ENCODE measurements around the gene BDKRB2. TPM values are rescaled to one million over a fixed set of nuclear protein-coding genes. Genes with fewer than 3 reads are reported as not detected.

Gene BDKRB2
- total RNA-seq, 1 experiment from 2014 or later, result 8.8 TPM

GRCh38 chr14:96206461-96206860 lies 1.8 kb downstream of the BDKRB2 start:
- H3K36me3 ChIP-seq, result peaks cover 2% of the 10 kb centered on the region; the same call in 1 of the 2 replicates
- H3K9me3 ChIP-seq, result no peaks in the 10 kb centered on the region
- peak overlapping the region; percentile 58 for H3K4me3 ChIP-seq
- no peaks in the 10 kb centered on the region for H3K27me3 ChIP-seq
- DNase-seq, result no peak

DNA sequence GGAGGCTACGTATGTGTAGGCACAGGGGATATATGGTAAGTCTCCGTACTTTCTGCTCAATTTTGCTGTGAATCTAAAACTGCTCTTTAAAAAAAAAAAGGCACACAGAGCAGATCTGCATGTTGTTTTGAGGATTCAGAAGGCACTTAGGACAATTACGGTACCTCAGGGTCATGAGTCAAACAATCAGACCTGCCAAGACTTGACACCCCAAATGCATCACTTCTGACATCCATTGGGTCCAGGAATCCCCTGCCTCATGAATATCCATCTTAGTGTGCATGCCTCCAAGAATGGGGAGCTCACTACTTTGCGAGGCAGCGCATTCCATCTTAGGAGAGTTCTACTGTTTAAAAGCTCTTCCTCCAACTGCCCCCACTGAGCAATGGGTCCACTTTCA lies 3.0 kb downstream of the BDKRB2 start:
- H3K4me3 ChIP-seq, result no peak overlapping the region
- peaks cover 2% of the 10 kb centered on the region; the same call in 1 of the 2 replicates for H3K9me3 ChIP-seq
- H3K27me3 ChIP-seq, result no peaks in the 10 kb centered on the region
- peaks cover 3% of the 10 kb centered on the region for H3K36me3 ChIP-seq
- no peak for DNase-seq

DNA sequence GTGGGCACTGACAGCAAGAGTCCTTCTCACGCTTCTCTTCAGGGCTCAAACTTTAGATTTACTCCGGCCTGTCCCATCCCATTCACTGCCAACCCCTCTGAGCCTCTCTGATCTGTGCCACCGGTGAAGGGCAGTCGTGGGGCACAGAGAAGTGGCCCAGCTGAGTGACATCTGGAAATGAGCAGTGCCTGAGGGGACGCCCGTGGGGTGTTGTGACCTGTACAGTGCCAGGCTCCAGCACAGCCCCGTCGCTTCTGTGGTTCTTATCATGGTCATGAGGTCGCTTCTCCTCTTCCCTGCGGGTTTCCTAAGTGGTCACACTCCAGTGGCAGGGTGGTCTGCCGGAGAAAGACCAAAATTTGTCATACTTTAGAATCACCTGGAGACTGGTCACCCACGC lies 4.1 kb downstream of the BDKRB2 start:
- H3K27me3 ChIP-seq, result no peaks in the 10 kb centered on the region
- no peak overlapping the region for H3K4me3 ChIP-seq
- H3K36me3 ChIP-seq, result peaks cover 7% of the 10 kb centered on the region
- H3K9me3 ChIP-seq, result peaks cover 2% of the 10 kb centered on the region; the same call in 1 of the 2 replicates
- DNase-seq, result no peak

- no peaks in the 10 kb centered on the region for H3K27me3 ChIP-seq
- DNase-seq, result no peak
- no peak overlapping the region for H3K4me3 ChIP-seq
- H3K9me3 ChIP-seq, result peaks cover 2% of the 10 kb centered on the region; the same call in 1 of the 2 replicates
- peaks cover 7% of the 10 kb centered on the region for H3K36me3 ChIP-seq
Observed at GRCh38 chr14:96212140-96212539, 7.5 kb downstream of the BDKRB2 start.

- peaks cover 2% of the 10 kb centered on the region; the same call in 1 of the 2 replicates for H3K9me3 ChIP-seq
- H3K4me3 ChIP-seq, result no peak overlapping the region
- H3K36me3 ChIP-seq, result peaks cover 7% of the 10 kb centered on the region
- no peak for DNase-seq
- H3K27me3 ChIP-seq, result no peaks in the 10 kb centered on the region
Observed at GRCh38 chr14:96212896-96213295, 8.3 kb downstream of the BDKRB2 start.

DNA sequence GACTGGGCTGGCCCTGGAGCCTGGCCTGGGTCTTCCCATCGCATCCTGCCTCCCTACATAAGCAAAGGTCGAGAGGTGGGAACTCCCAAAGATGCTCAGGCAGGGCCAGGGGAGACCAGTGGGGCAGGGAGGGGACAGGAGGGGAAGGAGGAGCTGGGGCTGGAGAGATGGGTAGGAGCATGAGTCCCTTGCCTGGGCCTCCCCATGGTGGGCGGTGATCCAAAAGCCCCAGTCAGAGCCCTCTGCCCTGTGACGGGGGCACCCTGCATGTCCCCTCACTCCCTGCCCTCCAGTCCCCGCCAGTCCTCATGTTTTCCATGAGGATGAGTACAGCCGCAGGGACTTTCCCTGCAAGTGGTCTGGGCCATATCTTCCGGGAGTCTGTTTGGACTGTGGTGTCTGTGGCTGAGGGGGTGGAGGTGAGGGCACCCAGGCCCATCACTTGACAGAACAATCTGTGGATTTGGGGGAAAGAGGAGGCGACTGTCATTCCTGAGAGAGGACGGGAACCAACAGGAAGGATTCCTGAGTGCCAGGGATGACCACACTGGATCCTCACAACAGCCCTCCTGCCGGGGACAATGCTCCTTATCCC lies 9.3 kb downstream of the BDKRB2 start:
- H3K4me3 ChIP-seq, result no peak overlapping the region
- H3K36me3 ChIP-seq, result peaks cover 7% of the 10 kb centered on the region
- no peaks in the 10 kb centered on the region for H3K27me3 ChIP-seq
- peaks cover 2% of the 10 kb centered on the region; the same call in 1 of the 2 replicates for H3K9me3 ChIP-seq
- no peak for DNase-seq

DNA sequence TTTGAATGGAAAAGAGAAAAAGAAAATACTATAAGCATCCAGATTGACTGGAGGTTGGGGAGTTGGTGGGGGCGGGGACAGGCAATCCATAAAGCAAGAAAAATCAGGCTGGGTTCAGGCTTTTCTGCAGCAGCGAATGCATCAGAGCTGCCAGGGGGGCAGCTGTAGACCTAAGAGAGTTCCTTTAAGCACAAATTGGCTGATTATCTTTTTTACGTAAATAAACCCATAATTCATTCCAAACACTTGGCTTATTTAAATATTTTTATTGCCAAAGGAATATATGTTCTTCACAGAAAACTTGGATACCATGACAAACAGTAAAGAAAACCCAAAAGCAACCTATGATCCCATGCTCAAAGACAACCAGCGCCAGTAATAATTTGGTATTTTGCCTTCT lies 10.2 kb downstream of the BDKRB2 start:
- DNase-seq, result no peak
- no peaks in the 10 kb centered on the region for H3K27me3 ChIP-seq
- no peak overlapping the region for H3K4me3 ChIP-seq
- peaks cover 2% of the 10 kb centered on the region; the same call in 1 of the 2 replicates for H3K9me3 ChIP-seq
- peaks cover 7% of the 10 kb centered on the region for H3K36me3 ChIP-seq

GRCh38 chr14:96215452-96216244 lies 11.0 kb downstream of the BDKRB2 start:
- Histone ChIP-seq H3K4me3 (no peak overlapping the region), H3K36me3 (peaks cover 5% of the 10 kb centered on the region), H3K27me3 (no peaks in the 10 kb centered on the region), H3K9me3 (peaks cover 2% of the 10 kb centered on the region; the same call in 1 of the 2 replicates)
- no peak for DNase-seq

DNA sequence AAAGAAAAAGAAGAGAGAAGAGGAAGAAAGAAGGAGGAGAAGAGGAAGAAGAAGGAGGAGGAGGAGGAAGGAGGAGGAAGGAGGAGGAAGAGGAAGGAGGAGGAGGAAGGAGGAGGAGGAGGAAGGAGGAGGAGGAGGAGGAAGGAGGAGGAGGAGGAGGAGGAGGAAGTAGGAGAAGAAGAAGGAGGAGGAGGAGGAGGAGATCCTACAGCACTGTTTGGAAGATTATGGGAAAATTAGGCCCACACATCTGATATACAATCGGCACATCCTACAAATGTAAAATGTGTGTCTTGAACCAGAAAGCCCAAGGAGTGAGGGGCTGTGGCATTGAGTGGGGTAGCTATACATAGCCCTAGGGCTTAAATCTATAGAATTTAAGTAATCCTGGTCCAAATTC lies 12.0 kb downstream of the BDKRB2 start:
- Histone ChIP-seq H3K36me3 (peaks cover 5% of the 10 kb centered on the region), H3K27me3 (no peaks in the 10 kb centered on the region), H3K4me3 (no peak overlapping the region), H3K9me3 (peaks cover 2% of the 10 kb centered on the region; the same call in 1 of the 2 replicates)
- no peak for DNase-seq

DNA sequence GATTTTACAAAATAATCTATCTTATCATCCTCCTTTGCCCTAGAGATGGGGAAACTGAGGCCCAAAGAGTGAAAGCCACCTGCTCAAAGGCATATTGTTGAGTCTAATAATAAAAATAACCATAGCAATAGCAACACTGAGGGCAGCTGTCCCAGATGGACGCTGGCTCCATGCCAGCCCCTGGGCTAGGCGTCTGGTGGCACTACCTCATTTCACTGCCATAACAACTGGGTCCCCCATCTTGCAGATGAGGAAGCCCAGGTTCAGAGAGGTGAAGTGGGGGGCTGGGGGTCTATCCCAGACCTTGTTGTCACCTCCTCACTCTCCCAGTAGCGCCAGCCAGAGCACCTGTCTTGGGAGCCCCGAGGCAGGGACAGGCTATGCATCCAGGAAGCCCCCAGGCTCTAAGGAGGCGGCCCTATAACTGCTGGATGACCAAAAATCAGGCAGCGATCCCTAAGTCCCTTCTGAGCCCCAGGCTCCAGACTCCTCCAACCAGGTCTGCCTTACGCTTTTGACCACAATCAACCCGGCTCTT lies 12.8 kb downstream of the BDKRB2 start:
- Histone ChIP-seq H3K9me3 (no peaks in the 10 kb centered on the region; the same call in 1 of the 2 replicates), H3K36me3 (peaks cover 5% of the 10 kb centered on the region), H3K27me3 (no peaks in the 10 kb centered on the region), H3K4me3 (no peak overlapping the region)
- DNase-seq, result no peak

DNA sequence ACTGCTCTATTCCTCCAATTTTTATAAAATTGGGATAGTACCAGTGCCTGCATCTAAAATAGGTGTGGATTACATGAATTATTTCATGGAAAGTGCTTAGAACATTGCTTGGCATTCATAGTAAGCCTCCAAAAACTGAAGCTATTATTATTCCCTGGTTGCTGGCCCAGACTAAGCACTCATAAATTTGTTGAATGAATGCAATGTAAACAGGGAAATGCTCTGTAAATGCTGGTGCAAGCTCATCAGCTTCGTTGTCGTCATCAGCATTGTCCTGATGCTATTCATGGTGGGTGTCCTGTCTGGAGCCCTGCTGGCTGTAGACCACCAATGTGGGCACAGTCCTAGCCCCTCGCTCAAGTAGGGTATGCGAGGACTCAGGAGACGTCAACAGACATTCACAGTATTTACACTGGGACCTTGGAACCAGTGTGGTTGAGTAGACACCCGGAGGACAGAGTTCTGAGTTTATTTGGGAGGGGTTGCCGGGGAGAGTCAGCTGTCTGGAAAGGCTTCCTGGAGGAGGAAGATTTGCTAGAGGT lies 16.5 kb downstream of the BDKRB2 start:
- Histone ChIP-seq H3K4me3 (no peak overlapping the region), H3K27me3 (no peaks in the 10 kb centered on the region), H3K9me3 (no peaks in the 10 kb centered on the region), H3K36me3 (no peaks in the 10 kb centered on the region; the same call in 1 of the 2 replicates)
- DNase-seq, result no peak

- Histone ChIP-seq H3K4me3 (no peak overlapping the region), H3K36me3 (no peaks in the 10 kb centered on the region; the same call in 1 of the 2 replicates), H3K27me3 (no peaks in the 10 kb centered on the region), H3K9me3 (no peaks in the 10 kb centered on the region)
- no peak for DNase-seq
Observed at GRCh38 chr14:96221841-96222240, 17.2 kb downstream of the BDKRB2 start.

DNA sequence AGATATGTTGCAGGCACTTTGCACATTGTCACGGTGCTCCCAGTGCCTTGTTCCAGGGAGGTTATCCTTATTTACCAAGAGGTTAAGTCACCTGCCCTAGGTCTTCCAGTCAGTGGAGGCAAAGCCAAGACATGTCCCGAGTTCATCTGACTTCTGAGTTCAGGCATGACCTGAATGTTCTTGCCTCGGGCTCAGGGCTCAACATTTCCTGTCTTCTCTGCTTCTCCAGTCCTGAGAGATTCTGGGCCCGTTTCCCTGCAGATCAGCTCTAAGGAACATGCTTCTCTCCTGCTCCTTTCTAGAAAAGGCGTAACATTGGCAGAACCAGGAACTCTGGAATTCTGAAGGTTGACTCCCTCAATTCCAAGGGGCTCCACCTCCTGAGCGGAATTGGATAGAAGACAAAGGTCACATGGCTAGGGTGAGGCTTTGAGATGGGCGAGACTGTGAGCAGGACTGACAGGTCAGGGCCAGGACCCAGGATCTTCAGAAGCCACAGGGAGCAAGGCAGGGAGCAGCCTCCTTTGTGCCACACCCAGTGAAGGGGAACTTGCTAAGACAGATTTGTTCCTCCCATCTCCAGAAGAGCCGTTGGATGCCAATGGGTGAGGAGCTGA lies 19.9 kb downstream of the BDKRB2 start:
- Histone ChIP-seq H3K4me3 (no peak overlapping the region), H3K36me3 (no peaks in the 10 kb centered on the region; the same call in 1 of the 2 replicates), H3K9me3 (no peaks in the 10 kb centered on the region), H3K27me3 (no peaks in the 10 kb centered on the region)
- no peak for DNase-seq

DNA sequence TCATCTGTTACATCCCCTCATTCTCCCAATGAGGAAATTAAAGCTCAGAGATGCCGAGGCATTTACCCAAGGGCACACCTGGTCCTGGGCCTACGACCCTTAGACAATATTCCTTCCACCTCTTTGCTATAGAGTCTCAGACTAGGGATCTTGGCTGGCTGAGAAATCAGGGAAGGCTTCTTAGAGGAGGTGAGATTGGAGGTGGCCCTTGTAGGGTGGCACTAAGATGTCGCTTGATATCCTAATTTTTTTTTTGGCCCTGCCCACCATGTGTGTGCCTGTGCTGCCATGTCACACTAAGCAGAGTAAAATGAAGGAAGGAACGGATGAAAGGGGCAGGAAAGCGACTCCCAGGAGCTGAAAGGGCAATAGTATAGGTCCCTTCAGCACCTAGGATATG lies 20.6 kb downstream of the BDKRB2 start:
- Histone ChIP-seq H3K36me3 (no peaks in the 10 kb centered on the region; the same call in 1 of the 2 replicates), H3K27me3 (no peaks in the 10 kb centered on the region), H3K4me3 (no peak overlapping the region), H3K9me3 (no peaks in the 10 kb centered on the region)
- no peak for DNase-seq

GRCh38 chr14:96225745-96226151 lies 21.1 kb downstream of the BDKRB2 start:
- H3K36me3 ChIP-seq, result no peaks in the 10 kb centered on the region; the same call in 1 of the 2 replicates
- H3K9me3 ChIP-seq, result no peaks in the 10 kb centered on the region
- DNase-seq, result peak; percentile 71
- no peaks in the 10 kb centered on the region for H3K27me3 ChIP-seq
- H3K4me3 ChIP-seq, result no peak overlapping the region

GRCh38 chr14:96227428-96227827 lies 22.8 kb downstream of the BDKRB2 start:
- Histone ChIP-seq H3K36me3 (no peaks in the 10 kb centered on the region; the same call in 1 of the 2 replicates), H3K9me3 (no peaks in the 10 kb centered on the region), H3K4me3 (no peak overlapping the region), H3K27me3 (no peaks in the 10 kb centered on the region)
- no peak for DNase-seq

GRCh38 chr14:96229315-96229714 lies 24.7 kb downstream of the BDKRB2 start:
- H3K27me3 ChIP-seq, result no peaks in the 10 kb centered on the region
- no peaks in the 10 kb centered on the region for H3K9me3 ChIP-seq
- no peak for DNase-seq
- no peaks in the 10 kb centered on the region; the same call in 1 of the 2 replicates for H3K36me3 ChIP-seq
- no peak overlapping the region for H3K4me3 ChIP-seq
